Suprapubic skin (tissue), 3 donors: ENCODE results near the gene KCNT2.

ENCODE experiments used
- POLR2A ChIP-seq, 2 donors: fragments of 450-650 bp; IDR thresholded peaks; one replicate each; pipeline ENCODE4 v1.6.1; 2017; ENCODE audit warnings: antibody characterized with exemption in 2 of 2, mild to moderate bottlenecking in 2 of 2, moderate library complexity in 2 of 2
- TF ChIP-seq, protein P1 (sequence below), 2 donors: fragments of 200-600 bp in 1 of 2; fragments of 450-650 bp in 1 of 2; sonication (generic) in 1 of 2; IDR thresholded peaks; one replicate each; pipeline ENCODE4 v1.5.1; 2016 to 2019; ENCODE audit warnings: antibody characterized with exemption in 2 of 2, mild to moderate bottlenecking in 1 of 2, moderate library complexity in 1 of 2

DNA sequence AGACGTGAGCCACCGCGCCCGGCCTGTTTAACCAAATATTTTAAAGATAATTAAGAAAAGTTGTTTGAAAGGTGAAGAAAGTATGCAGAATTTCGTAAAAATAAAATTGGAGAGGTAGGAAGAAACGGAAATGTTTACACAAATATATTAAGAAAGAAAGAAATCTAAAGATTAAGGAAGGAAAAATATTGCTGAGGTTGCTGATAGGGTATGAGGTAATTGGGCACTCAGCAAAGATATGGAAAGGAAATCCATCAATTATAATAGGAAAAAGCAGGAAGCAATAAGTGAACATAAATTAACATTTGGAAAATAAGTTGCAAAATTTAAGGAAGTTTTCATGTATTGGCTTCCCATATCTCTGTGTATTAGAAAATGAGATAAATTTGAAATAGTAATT is 225.9 kb downstream of the KCNT2 start:
- TF ChIP-seq POLR2A (IDR thresholded peaks at IDR 0.05) = no peak
- TF ChIP-seq, protein P1, sequence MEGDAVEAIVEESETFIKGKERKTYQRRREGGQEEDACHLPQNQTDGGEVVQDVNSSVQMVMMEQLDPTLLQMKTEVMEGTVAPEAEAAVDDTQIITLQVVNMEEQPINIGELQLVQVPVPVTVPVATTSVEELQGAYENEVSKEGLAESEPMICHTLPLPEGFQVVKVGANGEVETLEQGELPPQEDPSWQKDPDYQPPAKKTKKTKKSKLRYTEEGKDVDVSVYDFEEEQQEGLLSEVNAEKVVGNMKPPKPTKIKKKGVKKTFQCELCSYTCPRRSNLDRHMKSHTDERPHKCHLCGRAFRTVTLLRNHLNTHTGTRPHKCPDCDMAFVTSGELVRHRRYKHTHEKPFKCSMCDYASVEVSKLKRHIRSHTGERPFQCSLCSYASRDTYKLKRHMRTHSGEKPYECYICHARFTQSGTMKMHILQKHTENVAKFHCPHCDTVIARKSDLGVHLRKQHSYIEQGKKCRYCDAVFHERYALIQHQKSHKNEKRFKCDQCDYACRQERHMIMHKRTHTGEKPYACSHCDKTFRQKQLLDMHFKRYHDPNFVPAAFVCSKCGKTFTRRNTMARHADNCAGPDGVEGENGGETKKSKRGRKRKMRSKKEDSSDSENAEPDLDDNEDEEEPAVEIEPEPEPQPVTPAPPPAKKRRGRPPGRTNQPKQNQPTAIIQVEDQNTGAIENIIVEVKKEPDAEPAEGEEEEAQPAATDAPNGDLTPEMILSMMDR (IDR thresholded peaks at IDR 0.05) = no peak
